T47D (cell line): ENCODE data around the gene SPON2.
A peak's percentile ranks its signal among the peaks of the same experiment; 100 is the strongest.

Experiments
- DNase-seq, 2 experiments: peaks; one replicate each; pipeline versions ENCODE4 v3.0.0 to v3.0.0-alpha.2; 2011 to 2012; ENCODE audit warnings: low read depth in 1 of 2, low spot score in 1 of 2
- JUND ChIP-seq: IDR thresholded peaks from 2 replicates; pipeline ENCODE4 v1.6.1; 2012; ENCODE audit warnings: low read depth
- in situ Hi-C: cut with HindIII; loops from 2 replicates; pipeline ENCODE4 v1.10.0; 2016; ENCODE audit warnings: low sequenced_read_pairs, low pct_unique_long_range_greater_than_20kb

Gene SPON2

DNA sequence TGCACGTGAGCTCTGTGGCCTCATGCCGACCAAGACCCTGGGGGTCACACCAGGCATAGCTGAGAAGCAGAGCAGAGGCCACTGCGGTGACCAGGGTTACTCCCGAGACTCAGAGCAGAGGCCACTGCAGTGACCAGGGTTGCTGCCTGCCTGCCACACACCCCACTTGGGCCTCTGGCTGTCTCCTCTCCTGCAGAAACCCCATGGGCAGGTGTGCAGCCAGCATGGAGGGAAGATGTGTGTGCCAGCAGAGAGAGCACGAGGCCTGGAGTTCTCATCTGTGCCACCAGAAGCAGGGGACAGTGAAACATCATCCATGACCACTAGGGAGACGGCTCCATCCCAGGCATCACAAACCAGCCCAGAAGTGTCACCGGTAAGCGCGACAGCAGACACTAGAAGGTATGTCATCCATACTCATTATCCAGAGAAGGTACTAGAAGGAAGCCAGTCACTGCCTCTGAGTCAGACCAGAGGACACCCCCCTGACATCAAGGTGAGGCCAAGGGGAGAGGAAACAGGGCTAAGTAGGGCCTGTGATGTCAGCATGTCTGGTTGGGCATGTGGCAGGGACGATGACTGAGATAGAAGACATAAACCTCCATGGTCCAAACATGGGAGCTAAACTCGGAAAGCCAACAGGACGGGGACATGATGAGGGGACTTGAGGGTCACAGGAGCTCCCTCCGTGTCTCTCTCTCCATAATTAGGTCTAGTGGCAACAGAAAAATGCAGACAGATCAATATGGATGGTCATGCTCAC lies 24.2 kb upstream of the SPON2 start:
- DNase-seq: no peak
- in situ Hi-C loops: no loop called here
- TF ChIP-seq JUND: no peak

DNA sequence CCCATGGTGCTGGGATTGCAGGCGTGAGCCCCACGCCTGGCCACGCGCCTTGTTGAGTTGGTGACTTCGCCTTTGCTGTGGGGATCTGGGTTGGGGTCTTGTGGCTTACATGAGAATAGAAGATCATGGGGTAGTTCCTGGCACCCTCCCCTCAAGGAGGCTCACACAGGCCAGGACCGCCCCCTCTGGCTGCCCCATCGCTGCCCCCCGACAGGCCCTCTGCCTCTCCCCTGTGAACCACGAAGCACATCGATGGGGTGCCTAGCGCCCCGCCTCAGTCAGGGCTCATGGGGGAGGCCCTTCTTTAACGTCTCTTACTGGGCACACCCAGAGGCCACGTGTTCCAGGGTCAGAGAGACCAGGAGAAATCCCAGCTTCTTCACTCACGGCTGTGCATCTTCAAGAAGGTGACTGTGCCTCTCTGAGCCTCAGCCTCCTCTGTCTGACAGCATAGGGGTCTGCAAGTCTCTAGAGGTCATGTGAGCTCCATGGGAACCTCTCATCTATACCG lies 23.6 kb upstream of the SPON2 start:
- no peak for TF ChIP-seq JUND
- in situ Hi-C loops: no loop called here
- no peak for DNase-seq

DNA sequence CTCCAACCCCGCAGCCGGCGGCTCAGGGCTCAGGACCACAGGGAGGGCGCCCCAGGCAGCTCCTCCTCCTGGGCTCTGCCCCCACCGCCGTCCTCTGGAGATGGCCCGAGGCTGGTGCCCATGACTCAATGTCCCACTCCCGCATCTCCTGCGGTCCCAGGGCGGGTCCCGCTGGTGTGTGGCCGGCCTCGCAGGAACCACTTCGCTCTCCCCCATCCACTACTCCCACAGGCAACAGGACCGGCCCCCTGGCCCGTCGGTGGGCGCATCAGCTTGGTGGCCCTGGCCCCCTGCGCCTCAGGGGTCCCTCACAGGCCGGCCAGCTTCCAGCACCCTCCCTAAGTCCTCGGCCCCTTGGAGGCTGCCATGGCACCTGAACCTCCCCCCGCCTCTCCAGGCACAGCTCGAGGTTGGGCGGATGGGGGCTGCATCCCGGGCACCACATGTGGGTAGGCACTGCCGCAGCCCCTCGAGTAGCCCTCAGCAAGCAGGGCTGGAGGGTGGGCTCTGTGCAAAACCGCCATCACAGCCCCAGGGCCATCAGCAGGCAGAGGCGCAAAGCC lies 22.8 kb upstream of the SPON2 start:
- in situ Hi-C loops: no loop called here

DNA sequence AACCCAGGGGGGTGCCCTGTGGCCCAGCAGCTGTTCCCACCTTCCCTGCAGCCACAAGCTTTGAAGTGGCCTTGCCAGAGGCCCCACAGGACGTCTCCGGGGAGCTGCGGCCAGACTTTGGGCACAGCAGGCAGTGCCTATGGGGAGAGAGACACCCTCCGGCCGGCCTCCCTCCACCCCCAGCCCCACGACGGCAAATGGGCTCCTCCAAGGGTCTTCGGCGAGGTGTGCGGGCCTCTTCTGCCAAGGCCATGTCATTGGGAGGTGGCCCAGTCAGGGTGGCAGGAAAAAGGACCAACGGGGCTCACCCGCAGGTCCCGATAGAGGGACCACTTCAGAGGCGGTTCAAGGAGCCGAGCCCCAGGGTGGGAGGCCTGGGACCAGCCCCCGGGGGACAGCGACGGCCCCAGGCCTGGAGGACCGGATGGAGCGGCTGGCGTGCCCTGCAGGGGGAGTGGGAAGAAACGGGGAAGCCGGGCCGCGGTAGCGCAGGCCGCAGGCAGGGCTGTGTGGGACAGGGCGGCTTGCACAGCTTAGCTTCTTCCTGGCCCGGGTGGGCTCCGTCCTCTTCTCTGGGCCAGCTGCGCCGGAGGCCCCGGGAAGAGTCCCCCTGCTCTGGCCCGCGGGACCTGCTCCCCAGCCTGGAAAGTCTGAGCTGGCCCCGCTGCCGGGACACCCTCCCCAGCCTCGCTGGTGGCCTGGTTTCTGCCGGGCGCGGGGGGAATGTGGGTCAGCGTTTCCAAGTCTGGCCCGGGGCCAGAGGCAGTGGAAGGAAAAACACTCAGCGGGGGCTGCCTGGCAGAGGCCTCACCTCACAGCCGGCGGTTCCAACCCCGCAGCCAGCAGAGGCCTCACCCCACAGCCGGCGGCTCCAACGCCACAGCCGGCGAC lies 21.9 kb upstream of the SPON2 start:
- in situ Hi-C loops: no loop called here
- no peak for TF ChIP-seq JUND
- DNase-seq: no peak

More for the DNA sequence above, 22.8 kb upstream of the SPON2 start:
- no peak for TF ChIP-seq JUND
- DNase-seq: no peak

DNA sequence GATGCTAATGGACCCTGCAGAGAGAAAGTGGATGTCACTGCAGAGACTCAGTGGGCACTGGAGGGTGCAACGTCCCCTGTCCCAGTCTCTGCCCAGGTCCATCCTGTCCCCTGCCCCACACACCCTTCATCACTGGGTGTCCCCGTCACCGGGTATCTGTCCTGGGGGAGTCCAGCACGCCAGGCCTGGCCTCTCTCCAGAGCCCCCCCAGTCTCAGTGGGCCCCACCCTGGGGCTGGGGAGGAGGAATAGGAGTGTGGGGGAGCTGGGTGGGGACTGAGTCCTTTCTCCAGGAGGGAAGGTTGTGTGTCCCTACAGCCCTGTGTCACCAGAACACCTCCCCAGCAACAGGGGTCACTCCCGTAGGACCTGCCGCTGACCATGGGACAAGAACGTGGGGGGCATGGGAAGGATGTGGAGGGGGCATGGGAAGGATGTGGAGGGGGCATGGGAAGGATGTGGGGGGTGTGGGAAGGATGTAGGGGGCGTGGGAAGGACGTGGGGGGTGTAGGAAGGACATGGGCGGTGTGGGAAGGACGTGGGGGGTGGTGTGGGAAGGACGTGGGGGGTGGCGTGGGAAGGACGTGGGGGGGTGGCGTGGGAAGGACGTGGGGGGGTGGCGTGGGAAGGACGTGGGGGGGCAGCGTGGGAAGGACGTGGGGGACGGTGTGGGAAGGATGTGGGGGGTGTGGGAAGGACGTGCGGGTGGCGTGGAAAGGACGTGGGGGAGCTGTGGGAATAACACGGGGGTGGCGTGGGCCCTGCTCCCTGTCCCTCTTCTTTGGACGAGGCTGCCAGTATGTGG lies 21.0 kb upstream of the SPON2 start:
- no peak for DNase-seq
- in situ Hi-C loops: no loop called here
- TF ChIP-seq JUND: no peak

DNA sequence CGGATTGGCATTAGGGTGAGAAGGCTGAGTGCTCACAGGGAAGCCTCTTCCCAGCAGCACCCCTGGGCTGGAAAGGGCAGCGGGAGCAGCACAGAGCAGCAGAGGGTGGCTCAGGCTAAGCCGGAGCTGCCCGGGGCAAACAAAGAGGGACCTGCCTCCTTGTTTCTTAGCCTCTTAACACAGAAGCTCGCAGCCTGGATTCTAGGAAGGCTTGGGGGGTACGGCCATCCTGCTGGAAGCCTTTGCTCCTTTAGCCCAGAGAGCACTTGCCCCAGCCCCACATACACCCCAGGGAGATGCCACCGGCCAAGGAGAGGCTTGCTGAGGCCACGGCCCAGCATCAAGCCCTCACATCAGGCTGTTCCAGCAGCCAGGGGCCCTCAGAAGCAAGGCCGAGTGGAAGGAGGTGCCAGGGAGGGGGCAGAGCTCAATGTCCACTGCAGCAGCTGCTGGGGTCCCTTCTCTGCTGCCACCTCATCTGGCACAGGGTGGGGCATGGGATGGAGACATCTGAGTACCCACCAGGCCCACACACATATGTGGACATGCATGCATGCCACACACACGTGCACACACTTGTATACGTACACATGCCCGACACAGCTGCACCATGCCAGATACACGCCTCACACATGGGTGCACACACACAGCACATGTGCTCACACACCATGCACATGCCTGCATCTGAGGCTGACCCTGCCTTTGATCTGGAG lies 20.3 kb upstream of the SPON2 start:
- peak in 1 of 2 experiments; percentile 73 for DNase-seq
- in situ Hi-C loops: no loop called here
- no peak for TF ChIP-seq JUND

DNA sequence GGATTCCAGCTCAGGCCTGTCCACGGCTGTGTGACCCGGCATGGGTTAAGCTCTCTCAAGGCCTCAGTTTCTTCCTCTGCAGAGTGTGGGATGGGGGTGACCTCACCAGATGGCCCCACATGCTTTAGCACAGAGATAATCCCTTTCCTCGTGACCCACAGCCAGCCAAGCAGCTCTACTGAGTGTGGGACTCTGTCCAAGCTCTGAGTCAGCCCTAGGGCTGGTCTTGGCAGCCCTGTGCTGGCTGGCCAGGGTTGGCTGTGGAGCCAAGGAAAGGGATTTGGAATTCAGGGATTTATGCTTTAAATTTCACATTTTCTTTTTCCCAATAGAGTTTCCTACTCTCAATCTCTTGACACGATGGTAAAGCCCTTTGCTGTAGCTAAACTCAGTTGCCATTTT lies 19.7 kb upstream of the SPON2 start:
- peak; percentile 78 to 92 for DNase-seq
- no peak for TF ChIP-seq JUND
- in situ Hi-C loops: no loop called here

DNA sequence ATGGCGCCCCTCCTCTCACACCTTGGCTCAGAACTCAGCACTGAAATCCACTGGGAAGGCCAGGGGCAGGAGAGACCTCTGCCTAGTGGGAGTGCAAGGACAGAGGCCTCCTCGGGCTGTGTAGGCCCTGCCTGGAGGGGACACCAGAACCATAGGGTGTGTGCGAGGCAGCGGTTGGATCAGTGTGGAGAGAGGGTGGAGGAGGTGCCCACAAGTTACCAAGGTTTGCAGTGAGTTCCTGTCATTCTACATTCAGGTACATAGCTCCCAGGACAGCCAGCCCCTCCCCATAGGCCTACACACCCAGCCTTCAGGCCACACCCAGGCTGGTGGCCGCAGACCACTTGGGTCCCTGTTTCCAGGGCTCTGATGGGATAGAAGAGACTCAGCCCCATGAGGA lies 19.2 kb upstream of the SPON2 start:
- TF ChIP-seq JUND: no peak
- no peak for DNase-seq
- in situ Hi-C loops: no loop called here

DNA sequence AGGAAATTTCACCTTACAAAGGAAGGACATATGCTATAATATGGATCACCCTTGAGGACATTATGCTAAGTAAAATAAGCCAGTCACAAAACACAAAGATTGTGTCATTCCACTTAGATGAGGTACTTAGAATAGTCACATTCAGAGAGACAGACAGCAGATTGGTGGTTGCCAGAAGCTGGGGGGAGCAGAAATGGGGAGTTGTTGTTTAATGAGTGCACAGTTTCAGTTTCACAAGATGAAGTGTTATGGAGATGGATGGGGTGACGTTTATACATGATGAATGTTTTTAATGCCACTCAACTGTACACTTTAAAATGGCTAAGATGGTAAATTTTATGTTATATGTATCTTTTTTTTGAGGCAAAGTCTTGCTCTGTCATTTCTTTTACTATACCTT lies 14.8 kb upstream of the SPON2 start:
- no peak for TF ChIP-seq JUND
- in situ Hi-C loops: no loop called here
- DNase-seq: no peak

DNA sequence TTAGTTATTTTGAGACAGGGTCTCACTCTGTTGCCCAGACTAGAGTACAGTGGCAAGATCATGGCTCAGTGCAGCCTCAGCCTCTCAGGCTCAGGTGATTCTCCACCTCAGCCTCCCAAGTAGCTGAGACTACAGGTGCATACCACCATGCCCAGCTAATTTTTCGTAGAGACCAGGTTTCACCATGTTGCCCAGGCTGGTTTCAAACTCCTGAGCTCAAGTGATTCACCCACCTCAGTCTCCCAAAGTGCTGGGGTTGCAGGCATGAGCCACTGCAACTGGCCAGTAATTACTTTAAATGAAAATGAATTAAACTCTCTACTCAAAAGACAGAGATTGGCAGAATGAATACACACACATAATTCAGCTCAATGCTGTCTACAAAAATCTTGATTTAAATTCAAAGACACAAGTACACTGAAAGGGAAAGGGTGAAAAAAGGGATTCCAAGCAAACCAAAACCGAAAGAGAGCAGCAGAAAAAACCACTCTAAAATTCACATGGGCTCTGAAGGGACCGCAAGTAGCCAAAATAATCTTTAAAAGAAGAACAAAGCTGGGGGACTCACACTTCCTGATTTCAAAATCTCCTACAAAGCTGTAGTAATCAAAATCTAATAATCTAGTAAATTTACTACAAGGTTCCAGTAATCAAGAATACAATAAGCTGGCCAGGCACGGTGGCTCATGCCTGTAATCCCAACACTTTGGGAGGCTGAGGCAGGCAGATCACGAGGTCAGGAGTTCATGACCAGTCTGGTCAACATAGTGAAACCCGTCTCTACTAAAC lies 11.8 kb upstream of the SPON2 start:
- no peak for DNase-seq
- in situ Hi-C loops: no loop called here
- no peak for TF ChIP-seq JUND

DNA sequence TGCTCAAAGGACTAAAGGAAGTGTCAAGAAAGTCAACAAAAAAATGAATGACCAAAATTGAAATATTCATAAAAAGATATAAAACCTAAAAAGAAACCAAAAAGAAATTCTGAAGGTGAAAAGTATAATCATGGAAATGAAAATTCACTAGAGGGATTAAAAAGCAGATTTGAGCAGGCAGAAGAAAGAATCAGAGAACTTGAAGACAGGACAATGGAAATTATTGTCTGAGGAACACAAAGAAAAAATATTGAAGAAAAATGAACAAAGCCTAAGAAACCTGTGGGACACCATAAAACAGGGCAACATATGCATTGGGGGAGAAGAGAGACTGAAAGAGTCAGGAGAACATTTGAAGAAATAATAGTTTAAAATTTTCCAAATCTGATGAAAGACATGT lies 9.9 kb upstream of the SPON2 start:
- in situ Hi-C loops: no loop called here
- TF ChIP-seq JUND: no peak
- DNase-seq: no peak
